Peyer's patch (tissue), 4 donors: ENCODE data around the gene ACACA.

Source experiments
- POLR2A ChIP-seq, 2 donors: fragments of 450-650 bp; IDR thresholded peaks; one replicate each; pipeline ENCODE4 v1.5.1; 2017; ENCODE audit warnings: antibody characterized with exemption in 2 of 2, mild to moderate bottlenecking in 2 of 2, moderate library complexity in 2 of 2
- TF ChIP-seq, protein P1 (sequence below), 6 experiments: fragments of 450-650 bp in 4 of 6; fragments of 200-600 bp in 2 of 6; sonication (generic) in 1 of 6; IDR thresholded peaks; one replicate each; pipeline ENCODE4 v1.5.1; 2017 to 2019; ENCODE audit warnings: antibody characterized with exemption in 6 of 6, mild to moderate bottlenecking in 3 of 6, moderate library complexity in 1 of 6

DNA sequence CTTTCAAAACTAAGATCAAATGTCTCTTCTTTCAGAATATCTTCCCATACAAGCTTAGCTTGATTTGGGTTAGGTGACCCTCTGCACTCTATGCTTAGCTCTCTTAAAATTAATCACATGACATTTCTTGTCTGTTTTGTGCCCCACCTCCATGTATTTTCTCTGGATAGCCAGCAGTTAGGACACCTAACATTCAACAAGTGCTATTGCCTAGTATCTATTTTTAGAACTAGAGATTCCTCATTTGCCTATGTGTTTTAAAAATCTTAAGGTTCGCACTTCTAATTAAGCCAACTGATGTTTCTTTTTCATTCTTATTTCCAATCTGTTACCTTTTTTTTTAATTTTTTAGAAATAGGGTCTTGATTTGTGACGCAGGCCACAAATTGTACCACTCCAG is 160.6 kb downstream of the ACACA start:
- no peak for TF ChIP-seq POLR2A (IDR thresholded peaks at IDR 0.05)
- TF ChIP-seq, protein P1, sequence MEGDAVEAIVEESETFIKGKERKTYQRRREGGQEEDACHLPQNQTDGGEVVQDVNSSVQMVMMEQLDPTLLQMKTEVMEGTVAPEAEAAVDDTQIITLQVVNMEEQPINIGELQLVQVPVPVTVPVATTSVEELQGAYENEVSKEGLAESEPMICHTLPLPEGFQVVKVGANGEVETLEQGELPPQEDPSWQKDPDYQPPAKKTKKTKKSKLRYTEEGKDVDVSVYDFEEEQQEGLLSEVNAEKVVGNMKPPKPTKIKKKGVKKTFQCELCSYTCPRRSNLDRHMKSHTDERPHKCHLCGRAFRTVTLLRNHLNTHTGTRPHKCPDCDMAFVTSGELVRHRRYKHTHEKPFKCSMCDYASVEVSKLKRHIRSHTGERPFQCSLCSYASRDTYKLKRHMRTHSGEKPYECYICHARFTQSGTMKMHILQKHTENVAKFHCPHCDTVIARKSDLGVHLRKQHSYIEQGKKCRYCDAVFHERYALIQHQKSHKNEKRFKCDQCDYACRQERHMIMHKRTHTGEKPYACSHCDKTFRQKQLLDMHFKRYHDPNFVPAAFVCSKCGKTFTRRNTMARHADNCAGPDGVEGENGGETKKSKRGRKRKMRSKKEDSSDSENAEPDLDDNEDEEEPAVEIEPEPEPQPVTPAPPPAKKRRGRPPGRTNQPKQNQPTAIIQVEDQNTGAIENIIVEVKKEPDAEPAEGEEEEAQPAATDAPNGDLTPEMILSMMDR (IDR thresholded peaks at IDR 0.05) = no peak
